HepG2 (cell line): ENCODE measurements around the gene KBTBD13. TPM values are rescaled to one million over a fixed set of nuclear protein-coding genes. Genes with fewer than 3 reads are reported as not detected.
A peak's percentile ranks its signal among the peaks of the same experiment; 100 is the strongest.

Experiments
- AKNA ChIP-seq: sonication (generic); formaldehyde crosslinking; IDR thresholded peaks from 2 replicates; pipeline ENCODE4 v1.4.0; 2020; ENCODE audit warnings: missing genetic modification reagents, borderline replicate concordance
- NAIF1 ChIP-seq: sonication (generic); formaldehyde crosslinking; IDR thresholded peaks from 2 replicates; pipeline ENCODE4 v1.5.0; 2020; ENCODE audit warnings: mild to moderate bottlenecking, missing genetic modification reagents, borderline replicate concordance
- SRSF4 ChIP-seq: fragments of 200-400 bp; formaldehyde crosslinking; IDR thresholded peaks from one replicate; pipeline ENCODE4 v1.6.1; 2018; ENCODE audit warnings: mild to moderate bottlenecking, low read depth, low read length, moderate library complexity; ENCODE audit not compliant: poor library complexity, severe bottlenecking
- THAP11 ChIP-seq: IDR thresholded peaks from 2 replicates; pipeline ENCODE4 v1.6.1; 2016; ENCODE audit warnings: missing biosample characterization, missing genetic modification reagents
- ZBTB20 ChIP-seq: sonication (generic); formaldehyde crosslinking; IDR thresholded peaks from 2 replicates; pipeline ENCODE4 v1.8.1; 2023; ENCODE audit warnings: missing genetic modification reagents, low read depth, mild to moderate bottlenecking, borderline replicate concordance
- ZNF224 ChIP-seq: sonication (generic); formaldehyde crosslinking; IDR thresholded peaks from 2 replicates; pipeline ENCODE4 v1.5.0; 2020; ENCODE audit warnings: mild to moderate bottlenecking, missing genetic modification reagents
- ZNF331 ChIP-seq: sonication (generic); formaldehyde crosslinking; IDR thresholded peaks from 2 replicates; pipeline ENCODE4 v1.4.0; 2020; ENCODE audit warnings: missing genetic modification reagents
- ZNF660 ChIP-seq: sonication (generic); formaldehyde crosslinking; IDR thresholded peaks from 2 replicates; pipeline ENCODE4 v1.5.1; 2020; ENCODE audit warnings: mild to moderate bottlenecking, low read depth, missing genetic modification reagents, borderline replicate concordance
- ZNF839 ChIP-seq: sonication (generic); formaldehyde crosslinking; IDR thresholded peaks from 2 replicates; pipeline ENCODE4 v1.4.0; 2020; ENCODE audit warnings: missing genetic modification reagents, mild to moderate bottlenecking, borderline replicate concordance
- polyA plus RNA-seq, 8 experiments: library from polyadenylated mRNA; depleted of rRNA in 3 of 8; stranded (reverse) in 7 of 8; unstranded in 1 of 8; fragments of >200 nt; fragmentation: Illumina TruSeq in 4 of 8; extraction: Trizol in 4 of 8; gene quantifications; 2 replicates each; pipeline versions ENCODE4 v1.2.1 to v1.2.3, GENCODE V29; 2011 to 2016; ENCODE audit warnings: low read depth in 4 of 8, missing spikeins in 1 of 8, mixed read lengths in 1 of 8; ENCODE audit not compliant: insufficient read depth in 1 of 8
- total RNA-seq, 5 experiments: library from RNA; depleted of rRNA; stranded (reverse); fragments of >200 nt; fragmentation: Illumina TruSeq; extraction: Trizol; gene quantifications; 2 replicates each; pipeline ENCODE4 v1.2.3, GENCODE V29; 2016; ENCODE audit warnings: low read depth in 1 of 5
- TF ChIP-seq, protein P1 (sequence below): sonication (generic); formaldehyde crosslinking; IDR thresholded peaks from 2 replicates; pipeline ENCODE4 v1.4.0; 2020; ENCODE audit warnings: missing genetic modification reagents, mild to moderate bottlenecking, borderline replicate concordance
- TF ChIP-seq, protein P2 (sequence below): sonication (generic); formaldehyde crosslinking; IDR thresholded peaks from 2 replicates; pipeline ENCODE4 v1.4.0; 2020; ENCODE audit warnings: mild to moderate bottlenecking, missing genetic modification reagents

The KBTBD13 gene
- total and polyA plus RNA-seq, 2 of the 13 experiments (the other 11 are each of a cell fraction or from before 2014, with no cell fraction given) = not detected

- TF ChIP-seq, protein P1, sequence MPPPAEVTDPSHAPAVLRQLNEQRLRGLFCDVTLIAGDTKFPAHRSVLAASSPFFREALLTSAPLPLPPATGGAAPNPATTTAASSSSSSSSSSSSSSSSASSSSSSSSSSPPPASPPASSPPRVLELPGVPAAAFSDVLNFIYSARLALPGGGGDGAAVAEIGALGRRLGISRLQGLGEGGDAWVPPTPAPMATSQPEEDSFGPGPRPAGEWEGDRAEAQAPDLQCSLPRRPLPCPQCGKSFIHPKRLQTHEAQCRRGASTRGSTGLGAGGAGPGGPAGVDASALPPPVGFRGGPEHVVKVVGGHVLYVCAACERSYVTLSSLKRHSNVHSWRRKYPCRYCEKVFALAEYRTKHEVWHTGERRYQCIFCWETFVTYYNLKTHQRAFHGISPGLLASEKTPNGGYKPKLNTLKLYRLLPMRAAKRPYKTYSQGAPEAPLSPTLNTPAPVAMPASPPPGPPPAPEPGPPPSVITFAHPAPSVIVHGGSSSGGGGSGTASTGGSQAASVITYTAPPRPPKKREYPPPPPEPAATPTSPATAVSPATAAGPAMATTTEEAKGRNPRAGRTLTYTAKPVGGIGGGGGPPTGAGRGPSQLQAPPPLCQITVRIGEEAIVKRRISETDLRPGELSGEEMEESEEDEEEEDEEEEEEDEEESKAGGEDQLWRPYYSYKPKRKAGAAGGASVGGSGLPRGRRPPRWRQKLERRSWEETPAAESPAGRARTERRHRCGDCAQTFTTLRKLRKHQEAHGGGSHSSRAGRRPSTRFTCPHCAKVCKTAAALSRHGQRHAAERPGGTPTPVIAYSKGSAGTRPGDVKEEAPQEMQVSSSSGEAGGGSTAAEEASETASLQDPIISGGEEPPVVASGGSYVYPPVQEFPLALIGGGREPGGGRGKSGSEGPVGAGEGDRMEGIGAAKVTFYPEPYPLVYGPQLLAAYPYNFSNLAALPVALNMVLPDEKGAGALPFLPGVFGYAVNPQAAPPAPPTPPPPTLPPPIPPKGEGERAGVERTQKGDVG = no peak
- TF ChIP-seq ZBTB20 (CRISPR knock-in tag) = no peak
- TF ChIP-seq SRSF4 = no peak
- TF ChIP-seq, protein P2, sequence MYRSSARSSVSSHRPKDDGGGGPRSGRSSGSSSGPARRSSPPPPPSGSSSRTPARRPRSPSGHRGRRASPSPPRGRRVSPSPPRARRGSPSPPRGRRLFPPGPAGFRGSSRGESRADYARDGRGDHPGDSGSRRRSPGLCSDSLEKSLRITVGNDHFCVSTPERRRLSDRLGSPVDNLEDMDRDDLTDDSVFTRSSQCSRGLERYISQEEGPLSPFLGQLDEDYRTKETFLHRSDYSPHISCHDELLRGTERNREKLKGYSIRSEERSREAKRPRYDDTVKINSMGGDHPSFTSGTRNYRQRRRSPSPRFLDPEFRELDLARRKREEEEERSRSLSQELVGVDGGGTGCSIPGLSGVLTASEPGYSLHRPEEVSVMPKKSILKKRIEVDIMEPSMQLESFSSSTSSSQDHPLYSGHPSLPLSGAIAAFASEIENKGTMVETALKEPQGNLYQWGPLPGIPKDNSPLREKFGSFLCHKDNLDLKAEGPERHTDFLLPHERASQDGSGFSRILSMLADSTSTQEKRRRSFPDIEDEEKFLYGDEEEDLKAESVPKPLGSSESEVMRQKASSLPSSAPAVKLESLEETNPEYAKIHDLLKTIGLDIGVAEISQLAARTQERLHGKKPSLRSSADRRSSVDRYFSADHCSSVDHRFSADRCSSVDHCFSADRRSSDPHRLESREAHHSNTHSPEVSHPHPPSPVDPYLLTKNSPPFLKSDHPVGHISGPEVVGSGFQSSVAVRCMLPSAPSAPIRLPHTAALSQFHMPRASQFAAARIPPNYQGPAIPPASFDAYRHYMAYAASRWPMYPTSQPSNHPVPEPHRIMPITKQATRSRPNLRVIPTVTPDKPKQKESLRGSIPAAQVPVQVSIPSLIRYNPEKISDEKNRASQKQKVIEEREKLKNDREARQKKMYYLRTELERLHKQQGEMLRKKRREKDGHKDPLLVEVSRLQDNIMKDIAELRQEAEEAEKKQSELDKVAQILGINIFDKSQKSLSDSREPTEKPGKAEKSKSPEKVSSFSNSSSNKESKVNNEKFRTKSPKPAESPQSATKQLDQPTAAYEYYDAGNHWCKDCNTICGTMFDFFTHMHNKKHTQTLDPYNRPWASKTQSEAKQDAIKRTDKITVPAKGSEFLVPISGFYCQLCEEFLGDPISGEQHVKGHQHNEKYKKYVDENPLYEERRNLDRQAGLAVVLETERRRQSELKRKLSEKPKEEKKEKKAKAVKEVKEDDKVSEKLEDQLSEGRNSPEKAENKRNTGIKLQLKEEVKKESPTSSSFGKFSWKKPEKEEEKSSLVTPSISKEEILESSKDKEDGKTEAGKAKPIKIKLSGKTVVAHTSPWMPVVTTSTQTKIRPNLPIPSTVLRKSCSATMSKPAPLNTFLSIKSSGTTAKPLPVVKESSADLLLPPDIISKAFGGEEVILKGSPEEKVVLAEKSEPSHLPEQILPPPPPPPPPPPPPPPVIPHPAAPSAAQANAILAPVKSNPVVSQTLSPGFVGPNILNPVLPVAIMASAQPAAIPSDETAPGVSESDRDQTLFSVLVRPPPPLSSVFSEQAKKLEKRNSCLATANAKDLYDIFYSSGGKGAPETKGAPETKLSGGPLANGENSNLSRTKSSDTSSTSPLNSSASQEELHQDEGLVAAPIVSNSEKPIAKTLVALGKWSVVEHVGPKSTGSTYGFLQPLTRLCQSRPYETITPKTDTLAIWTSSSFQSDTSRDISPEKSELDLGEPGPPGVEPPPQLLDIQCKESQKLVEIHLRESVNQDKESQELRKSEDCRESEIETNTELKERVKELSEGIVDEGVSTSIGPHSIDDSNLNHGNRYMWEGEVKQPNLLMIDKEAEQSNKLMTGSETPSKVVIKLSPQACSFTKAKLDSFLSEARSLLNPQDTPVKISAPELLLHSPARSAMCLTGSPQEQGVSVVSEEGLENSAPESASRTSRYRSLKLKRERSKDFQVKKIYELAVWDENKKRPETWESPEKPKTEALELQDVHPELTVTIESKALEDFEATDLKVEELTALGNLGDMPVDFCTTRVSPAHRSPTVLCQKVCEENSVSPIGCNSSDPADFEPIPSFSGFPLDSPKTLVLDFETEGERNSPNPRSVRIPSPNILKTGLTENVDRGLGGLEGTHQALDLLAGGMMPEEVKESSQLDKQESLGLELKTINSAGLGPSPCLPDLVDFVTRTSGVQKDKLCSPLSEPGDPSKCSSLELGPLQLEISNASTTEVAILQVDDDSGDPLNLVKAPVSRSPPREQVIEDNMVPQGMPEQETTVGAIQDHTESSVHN (CRISPR knock-in tag) = no peak
- TF ChIP-seq ZNF331 (CRISPR knock-in tag) = no peak; the same call in 1 of the 2 replicates
- TF ChIP-seq ZNF839 (CRISPR knock-in tag) = no peak
- TF ChIP-seq AKNA = no peak
- no peak for TF ChIP-seq ZNF224 (CRISPR knock-in tag)
- no peak for TF ChIP-seq ZNF660 (CRISPR knock-in tag)
- TF ChIP-seq NAIF1 = 0 out of 2 replicates have a peak, but pooled peaks have one; percentile 37
- peak; percentile 38; the same call in 1 of the 2 replicates for TF ChIP-seq THAP11 (CRISPR knock-in tag)
Observed at GRCh38 chr15:65028921-65029735, 47.4 kb upstream of the KBTBD13 start, which contains the start of gene MTFMT (continued).
